Esophagus squamous epithelium (tissue), 4 donors: ENCODE results near the gene SPNS1.

Experiments used
- CTCF ChIP-seq, 6 experiments: fragments of 450-650 bp in 4 of 6; fragments of 200-600 bp in 2 of 6; sonication (generic) in 2 of 6; IDR thresholded peaks; one replicate each; pipeline ENCODE4 v1.5.1; 2016 to 2019; ENCODE audit warnings: antibody characterized with exemption in 6 of 6, mild to moderate bottlenecking in 4 of 6, moderate library complexity in 4 of 6
- POLR2A ChIP-seq, 4 donors: fragments of 450-650 bp; IDR thresholded peaks; one replicate each; pipeline ENCODE4 v1.6.1; 2017; ENCODE audit warnings: antibody characterized with exemption in 4 of 4, mild to moderate bottlenecking in 4 of 4, moderate library complexity in 3 of 4

GRCh38 chr16:28982418-28982817, 7.8 kb downstream of the SPNS1 start:
- TF ChIP-seq CTCF (IDR thresholded peaks at IDR 0.05): no peak
- TF ChIP-seq POLR2A (IDR thresholded peaks at IDR 0.05): no peak
